T1000 (cell line): ENCODE measurements around the gene ZNF367.
"Not testable (repeated sequence)": the region's sequence is repeated elsewhere in the genome, so short reads cannot be mapped to it uniquely, and the experiment has no call there.

ENCODE experiments used
- DNase-seq: peaks from one replicate; lab custom pipeline; 2025; ENCODE audit warnings: mixed read lengths; lab: John Stamatoyannopoulos, UW

ZNF367 gene

DNA sequence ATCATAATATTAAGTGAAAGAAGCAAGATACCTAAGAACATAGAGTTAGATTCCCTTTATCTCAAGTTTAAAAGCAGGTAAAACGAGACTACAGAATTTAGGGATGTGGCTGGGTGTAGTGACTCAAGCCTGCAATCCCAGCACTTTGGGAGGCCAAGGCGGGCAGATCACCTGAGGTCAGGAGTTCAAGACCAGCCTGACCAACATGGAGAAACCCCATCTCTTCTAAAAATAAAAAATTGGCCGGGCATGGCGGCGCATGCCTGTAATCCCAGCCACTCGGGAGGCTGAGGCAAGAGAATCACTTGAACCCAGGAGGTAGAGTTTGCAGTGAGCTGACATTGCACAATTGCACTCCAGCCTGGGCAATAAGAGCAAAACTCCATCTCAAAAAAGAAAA lies 56.1 kb downstream of the ZNF367 start:
- not testable (repeated sequence) for DNase-seq

DNA sequence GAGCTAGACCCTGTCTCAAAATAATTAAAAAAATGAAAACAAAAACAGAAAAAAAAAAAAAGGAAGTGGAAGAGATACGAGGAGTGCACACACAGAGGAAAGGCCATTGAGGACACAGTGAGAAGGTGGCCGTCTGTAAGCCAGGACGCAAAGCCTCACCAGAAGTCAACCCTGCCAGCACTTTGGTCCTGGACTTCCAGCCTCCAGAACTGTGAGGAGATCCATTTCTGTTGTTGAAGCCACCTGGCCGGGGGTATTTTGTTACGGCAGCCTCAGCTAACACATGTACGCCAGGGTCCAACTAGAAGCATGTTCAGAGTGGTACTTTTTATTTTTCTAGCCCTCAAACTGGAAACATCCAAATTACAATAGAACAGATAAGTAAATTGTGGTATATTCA lies 56.5 kb downstream of the ZNF367 start:
- DNase-seq = no peak

DNA sequence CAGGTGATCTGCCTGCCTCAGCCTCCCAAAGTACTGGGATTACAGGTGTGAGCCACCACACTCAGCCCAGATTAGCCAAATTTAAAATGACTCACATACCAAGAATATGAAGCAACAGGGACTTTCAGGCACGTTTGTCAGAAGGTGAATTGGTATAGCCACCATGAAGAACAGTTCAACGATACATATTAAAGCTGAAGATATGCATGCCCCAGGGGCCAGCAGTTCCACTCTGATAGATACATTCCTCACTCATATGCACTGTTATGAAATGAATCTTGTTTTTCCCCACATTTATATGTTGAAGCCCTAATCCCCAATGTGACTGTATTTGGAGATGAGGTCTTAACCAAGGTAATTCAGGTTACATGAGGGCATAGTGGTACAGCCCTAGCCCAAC lies 57.2 kb downstream of the ZNF367 start:
- DNase-seq = no peak

DNA sequence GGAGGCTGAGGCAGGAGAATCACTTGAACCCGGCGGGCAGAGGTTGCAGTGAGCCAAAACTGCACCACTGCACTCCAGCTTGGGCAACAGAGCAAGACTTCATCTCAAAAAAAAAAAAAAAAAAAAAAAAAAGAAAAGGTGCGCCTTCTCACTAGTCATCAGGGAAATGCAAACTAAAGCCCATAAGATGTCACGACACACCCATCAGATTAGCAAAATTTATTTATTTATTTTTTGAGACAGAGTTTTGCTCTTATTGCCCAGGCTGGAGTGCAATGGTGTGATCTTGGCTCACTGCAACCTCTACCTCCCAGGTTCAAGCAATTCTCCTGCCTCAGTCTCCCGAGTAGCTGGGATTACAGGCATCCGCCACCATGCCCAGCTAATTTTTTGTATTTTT lies 57.6 kb downstream of the ZNF367 start:
- DNase-seq = not testable (repeated sequence)

DNA sequence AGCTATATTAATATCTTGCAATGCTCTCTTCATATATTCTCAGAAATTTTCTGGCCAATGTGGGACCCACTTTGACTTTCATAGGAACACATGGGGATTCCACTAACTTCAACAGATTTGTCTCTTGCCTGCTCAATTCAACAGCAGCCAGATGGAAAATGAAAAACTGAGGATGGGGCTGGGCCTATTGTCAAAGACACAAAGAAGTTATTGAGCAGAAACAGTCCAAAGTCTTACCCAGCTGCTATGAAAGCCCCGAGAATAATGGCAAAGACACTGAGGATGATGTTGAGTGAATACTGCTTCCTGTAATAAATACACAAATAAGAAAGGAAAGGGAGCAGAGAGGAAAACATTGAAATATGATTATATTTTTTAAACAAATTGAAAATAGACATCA lies 67.3 kb downstream of the ZNF367 start:
- no peak for DNase-seq

DNA sequence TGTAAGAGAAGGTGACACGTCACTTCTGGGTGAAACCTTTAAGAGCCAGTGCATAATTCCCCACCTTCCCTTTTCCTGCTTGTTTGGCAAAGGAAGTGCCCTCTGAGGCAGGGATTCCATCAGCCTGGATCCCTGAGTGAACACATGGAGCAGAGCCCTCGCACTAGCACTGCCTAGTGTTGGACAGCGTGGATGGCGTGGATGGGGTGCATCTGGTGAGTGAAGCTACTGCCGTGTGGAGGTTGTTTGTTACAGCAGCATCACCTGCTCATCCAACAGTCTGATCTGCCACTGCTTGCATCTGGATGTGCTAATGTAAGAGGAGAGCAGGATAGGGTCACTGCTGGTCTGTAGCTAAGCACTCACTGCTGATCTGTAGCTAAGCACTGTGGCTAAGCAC lies 69.9 kb downstream of the ZNF367 start:
- DNase-seq = no peak

DNA sequence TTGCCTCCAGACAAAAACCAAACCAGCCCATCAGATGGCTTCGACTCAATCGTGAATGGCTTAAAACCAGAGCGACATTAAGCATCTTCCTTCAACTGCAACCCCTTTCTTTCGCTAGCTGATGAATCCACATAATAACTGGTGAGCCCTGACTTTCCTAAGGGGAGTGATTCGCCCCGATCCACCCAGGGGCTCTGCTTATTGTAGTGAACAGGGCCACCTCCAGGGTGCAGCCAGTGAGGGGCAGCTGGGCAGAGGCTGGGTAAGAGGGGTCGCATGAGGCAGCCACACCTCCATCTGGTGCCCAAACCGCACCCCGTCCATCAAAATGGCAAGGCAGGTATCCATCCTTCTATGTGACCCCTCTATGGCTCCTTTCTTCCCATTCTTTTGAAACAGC lies 72.6 kb downstream of the ZNF367 start:
- DNase-seq = no peak

DNA sequence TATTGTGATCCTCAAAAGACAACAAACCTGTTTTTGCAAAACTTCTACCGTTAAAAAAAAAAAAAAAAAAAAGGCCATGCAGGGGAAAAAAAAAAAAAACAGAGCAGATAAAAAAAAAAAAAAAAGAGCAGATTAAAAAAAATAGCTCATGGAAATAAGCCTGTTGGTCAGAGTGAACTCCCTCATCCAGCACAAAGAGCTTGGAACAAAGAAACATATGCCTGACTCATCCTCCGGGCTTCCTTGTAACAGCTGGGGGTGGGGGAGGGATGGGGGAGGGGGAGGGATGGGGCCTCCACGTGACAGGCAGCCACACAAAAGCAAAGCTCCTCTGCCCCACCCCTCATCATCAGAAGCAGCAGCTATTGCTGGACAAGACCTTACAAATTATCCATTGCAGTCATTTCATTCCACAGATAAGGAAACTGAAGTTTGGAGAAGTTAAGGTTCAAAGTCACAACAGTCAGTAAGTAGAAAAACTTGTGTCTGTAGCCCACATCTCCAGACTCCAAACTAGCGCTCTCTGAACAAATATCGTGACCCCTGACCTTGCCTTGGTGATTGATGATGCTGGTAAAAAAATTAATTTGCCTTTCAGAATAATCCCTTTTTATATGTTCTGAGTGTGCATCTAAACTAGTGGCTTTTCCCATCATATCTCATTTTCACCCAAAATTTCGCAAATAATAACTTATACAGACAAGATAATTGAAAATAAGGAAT lies 73.6 kb downstream of the ZNF367 start:
- peak; percentile 50 for DNase-seq

DNA sequence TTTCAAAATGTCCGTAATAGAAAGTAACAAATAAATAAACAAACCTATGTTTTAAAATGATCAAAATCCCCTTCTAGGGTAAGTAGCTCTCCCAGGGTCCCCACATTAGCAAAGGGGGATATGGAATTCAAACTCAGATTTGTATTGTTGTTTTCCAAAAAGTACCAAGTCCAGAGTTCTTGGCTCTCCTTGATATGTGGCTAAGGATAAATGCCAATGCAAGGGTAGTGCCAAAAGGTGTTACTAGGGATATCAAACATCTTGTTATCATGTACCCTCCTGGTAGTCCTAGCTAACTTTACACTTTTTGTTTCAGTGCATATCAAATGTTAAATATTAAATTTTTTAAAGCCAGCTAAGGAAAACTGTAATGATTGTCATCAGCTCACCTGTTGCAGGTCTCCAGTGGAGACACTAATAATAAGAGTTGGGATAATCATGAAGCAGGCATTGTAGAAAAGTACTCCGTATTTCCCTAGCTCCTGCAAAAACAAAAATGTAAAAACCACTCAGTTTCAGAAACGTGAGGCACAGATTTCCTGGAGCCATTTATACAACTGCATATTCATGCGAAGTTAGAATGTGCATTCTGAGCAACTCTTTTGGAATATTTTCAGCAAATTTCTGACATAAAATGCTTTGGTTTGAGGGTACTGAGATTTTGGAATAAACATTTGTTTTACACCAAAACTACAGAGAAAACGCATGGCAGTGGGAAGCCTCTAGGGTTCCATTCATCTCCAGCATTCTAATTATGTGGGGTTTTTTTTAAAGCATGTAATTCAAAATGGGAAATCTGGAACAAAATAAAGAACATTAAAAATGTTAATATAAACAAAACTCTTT lies 74.4 kb downstream of the ZNF367 start:
- no peak for DNase-seq

DNA sequence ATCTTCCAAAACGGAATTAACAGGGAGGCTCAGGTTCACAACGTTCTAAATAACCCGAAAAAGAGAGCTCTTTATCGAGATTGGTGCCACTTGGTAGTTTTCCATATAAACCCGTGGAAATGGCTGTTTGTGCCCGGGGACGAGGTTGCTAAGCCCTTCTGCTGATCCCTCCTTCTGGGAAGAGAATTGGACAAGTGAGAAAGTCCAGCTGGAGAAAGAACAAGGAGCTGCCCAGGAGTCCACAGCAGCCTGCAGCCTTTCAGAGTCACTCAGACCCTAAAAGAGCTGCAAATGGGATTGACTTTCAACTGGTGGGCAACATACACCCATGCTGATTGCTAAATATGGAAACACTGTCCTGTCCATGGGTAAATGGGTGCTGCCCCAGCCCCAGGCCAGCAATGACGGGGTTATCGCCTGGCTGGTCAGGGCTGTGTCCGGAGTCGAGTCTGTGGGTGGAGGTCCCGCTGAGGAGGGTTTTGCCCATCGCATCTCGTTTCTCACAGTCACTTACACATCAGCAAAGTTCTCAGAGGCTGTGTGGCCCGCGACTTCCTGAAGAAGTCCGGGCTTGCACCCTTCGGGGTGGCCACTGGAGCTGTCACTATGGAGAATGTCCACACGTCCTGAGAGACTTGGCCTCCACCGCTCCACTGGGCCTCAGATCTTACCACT lies 75.5 kb downstream of the ZNF367 start:
- DNase-seq = no peak

DNA sequence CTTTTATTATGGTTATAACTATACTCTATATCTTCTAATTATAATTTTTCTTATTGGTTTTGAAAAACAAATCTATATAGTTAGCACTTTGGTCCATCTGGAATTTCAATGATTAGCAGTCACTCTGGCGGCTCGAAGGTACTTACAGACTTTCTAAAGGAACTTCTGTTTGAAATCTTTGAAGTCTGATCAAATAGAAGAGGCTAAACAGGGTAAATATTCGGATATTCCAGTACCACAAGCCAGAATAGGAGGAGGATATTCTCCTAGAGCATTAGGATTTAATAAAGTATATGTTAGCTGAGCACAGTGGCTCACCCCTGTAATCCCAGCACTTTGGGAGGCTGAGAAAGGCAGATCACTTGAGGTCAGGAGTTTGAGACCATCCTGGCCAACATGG lies 77.5 kb downstream of the ZNF367 start:
- no peak for DNase-seq

DNA sequence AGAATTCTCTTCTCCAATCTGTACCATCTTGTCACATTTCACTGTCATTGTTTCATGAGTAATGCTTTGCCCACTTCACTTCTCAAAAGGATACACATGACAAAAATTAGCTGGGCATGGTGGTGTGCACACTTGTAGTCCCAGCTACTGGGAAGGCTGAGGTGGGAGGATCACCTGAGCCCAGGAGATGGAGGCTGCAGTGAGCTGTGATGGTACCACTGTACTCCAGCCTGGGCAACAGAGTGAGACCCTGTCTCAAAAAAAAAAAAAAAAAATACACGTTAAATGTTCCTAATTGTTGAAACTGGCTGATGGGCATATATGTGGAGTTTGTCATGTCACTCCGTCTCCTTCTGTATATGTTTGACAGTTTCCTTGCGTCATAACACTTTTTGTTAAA lies 79.9 kb downstream of the ZNF367 start:
- DNase-seq = no peak
